Vagina (tissue), 2 donors: ENCODE measurements around the gene JUP. TPM values are rescaled to one million over a fixed set of nuclear protein-coding genes. Genes with fewer than 3 reads are reported as not detected.

ENCODE experiments used
- DNase-seq, 2 donors: peaks; one replicate each; pipeline ENCODE4 v3.0.0-alpha.2; 2017; ENCODE audit errors: extremely low spot score in 2 of 2
- H3K27ac ChIP-seq: fragments of 200-600 bp; sonication (generic); one replicate; pipeline ENCODE4 v1.5.1; 2019
- H3K27me3 ChIP-seq: fragments of 200-600 bp; sonication (generic); one replicate; pipeline ENCODE4 v1.5.1; 2019
- H3K36me3 ChIP-seq, 2 donors: fragments of 200-600 bp; sonication (generic); one replicate each; pipeline ENCODE4 v1.5.1; 2017 to 2019
- H3K4me1 ChIP-seq: fragments of 200-600 bp; sonication (generic); one replicate; pipeline ENCODE4 v1.5.1; 2019
- H3K4me3 ChIP-seq, 2 donors: fragments of 200-600 bp; sonication (generic); 1 replicate in 1 of 2; 2 replicates in 1 of 2; pipeline ENCODE4 v1.5.1; 2016 to 2019
- H3K9me3 ChIP-seq: fragments of 200-600 bp; sonication (generic); one replicate; pipeline ENCODE4 v1.5.1; 2019
- CTCF ChIP-seq, 3 experiments: fragments of 450-650 bp in 2 of 3; fragments of 200-600 bp in 1 of 3; sonication (generic) in 1 of 3; IDR thresholded peaks; one replicate each; pipeline ENCODE4 v1.5.1; 2017 to 2019; ENCODE audit warnings: antibody characterized with exemption in 3 of 3, mild to moderate bottlenecking in 2 of 3, moderate library complexity in 2 of 3
- POLR2A ChIP-seq, 2 donors: fragments of 450-650 bp; IDR thresholded peaks; one replicate each; pipeline ENCODE4 v1.6.1; 2017; ENCODE audit warnings: antibody characterized with exemption in 2 of 2, mild to moderate bottlenecking in 2 of 2, moderate library complexity in 2 of 2
- POLR2AphosphoS5 ChIP-seq, 2 donors: sonication (generic); formaldehyde crosslinking; IDR thresholded peaks; one replicate each; pipeline ENCODE4 v1.9.0; 2017; ENCODE audit warnings: antibody characterized with exemption in 2 of 2, mild to moderate bottlenecking in 2 of 2, low read depth in 1 of 2; ENCODE audit not compliant: insufficient read depth in 1 of 2
- intact Hi-C: fragments of 100-400 bp; cut with DNase I; formaldehyde crosslinking; loops from one replicate; pipeline ENCODE4 v1.15.1; 2023
- total RNA-seq: library from RNA; depleted of rRNA; stranded (reverse); fragments of >200 nt; gene quantifications from one replicate; pipeline ENCODE4 v1.2.3, GENCODE V29; 2016

Gene JUP
- total RNA-seq, 1 donor from 2014 or later: 589 TPM

- Histone ChIP-seq H3K4me1 (peaks cover 96% of the 10 kb centered on the region), H3K9me3 (no peaks in the 10 kb centered on the region), H3K4me3 (no peak overlapping the region), H3K27me3 (no peaks in the 10 kb centered on the region), H3K36me3 (peaks cover 0 to 9% of the 10 kb centered on the region in 2 donors), H3K27ac (peak overlapping the region; percentile 88)
- no peak for TF ChIP-seq CTCF (IDR thresholded peaks at IDR 0.05)
- no peak for DNase-seq
- intact Hi-C loops: no loop called here
Measured at GRCh38 chr17:41775394-41776226, 10.9 kb downstream of the JUP start.

- Histone ChIP-seq H3K27ac (peak overlapping the region; percentile 88), H3K27me3 (no peaks in the 10 kb centered on the region), H3K36me3 (peaks cover 0 to 26% of the 10 kb centered on the region in 2 donors), H3K4me3 (no peak overlapping the region), H3K4me1 (peaks cover 85% of the 10 kb centered on the region), H3K9me3 (no peaks in the 10 kb centered on the region)
- TF ChIP-seq POLR2A (IDR thresholded peaks at IDR 0.05): no peak
- no peak for TF ChIP-seq POLR2AphosphoS5 (IDR thresholded peaks at IDR 0.05; ENCODE audit: insufficient read depth in 1 of 2, low read depth in 1 of 2)
- no peak for TF ChIP-seq CTCF (IDR thresholded peaks at IDR 0.05)
- DNase-seq: no peak
- intact Hi-C loops: no loop called here
Measured at GRCh38 chr17:41773731-41774193, 12.7 kb downstream of the JUP start.

- Histone ChIP-seq H3K27me3 (no peaks in the 10 kb centered on the region), H3K27ac (peak overlapping the region; percentile 88), H3K36me3 (peaks cover 0 to 30% of the 10 kb centered on the region in 2 donors), H3K9me3 (no peaks in the 10 kb centered on the region), H3K4me1 (peaks cover 81% of the 10 kb centered on the region), H3K4me3 (no peak overlapping the region)
- TF ChIP-seq CTCF (IDR thresholded peaks at IDR 0.05): no peak
- TF ChIP-seq POLR2AphosphoS5 (IDR thresholded peaks at IDR 0.05; ENCODE audit: insufficient read depth in 1 of 2, low read depth in 1 of 2): peak; percentile 64 to 73
- no peak for TF ChIP-seq POLR2A (IDR thresholded peaks at IDR 0.05)
- DNase-seq: no peak
- intact Hi-C loops: no loop called here
Measured at GRCh38 chr17:41773190-41773588, 13.3 kb downstream of the JUP start.

GRCh38 chr17:41772586-41773189 lies 13.8 kb downstream of the JUP start:
- intact Hi-C loops: no loop called here
- no peak overlapping the region for H3K4me3 ChIP-seq
- peak overlapping the region; percentile 85 for H3K27ac ChIP-seq
- no peaks in the 10 kb centered on the region for H3K27me3 ChIP-seq
- TF ChIP-seq POLR2A (IDR thresholded peaks at IDR 0.05) (no peak), CTCF (IDR thresholded peaks at IDR 0.05) (no peak)
- no peak for DNase-seq
- H3K9me3 ChIP-seq: no peaks in the 10 kb centered on the region
- peaks cover 76% of the 10 kb centered on the region for H3K4me1 ChIP-seq
- peaks cover 0 to 31% of the 10 kb centered on the region in 2 donors for H3K36me3 ChIP-seq

GRCh38 chr17:41772218-41772585 lies 14.3 kb downstream of the JUP start:
- intact Hi-C loops: no loop called here
- DNase-seq: no peak
- H3K27ac ChIP-seq: peak overlapping the region; percentile 85
- peaks cover 71% of the 10 kb centered on the region for H3K4me1 ChIP-seq
- H3K4me3 ChIP-seq: no peak overlapping the region
- TF ChIP-seq POLR2A (IDR thresholded peaks at IDR 0.05) (no peak), POLR2AphosphoS5 (IDR thresholded peaks at IDR 0.05; ENCODE audit: insufficient read depth in 1 of 2, low read depth in 1 of 2) (no peak), CTCF (IDR thresholded peaks at IDR 0.05) (no peak)
- no peaks in the 10 kb centered on the region for H3K9me3 ChIP-seq
- H3K36me3 ChIP-seq: peaks cover 0 to 35% of the 10 kb centered on the region in 2 donors
- H3K27me3 ChIP-seq: no peaks in the 10 kb centered on the region
